ENCODE results near the gene ERC2.

ERC2 gene

GRCh38 chr3:55605443-55606236 lies 862.6 kb downstream of the ERC2 start:
- FAIRE-seq = no peak

- FAIRE-seq = no peak
Observed at GRCh38 chr3:55604846-55605245, 863.4 kb downstream of the ERC2 start.

GRCh38 chr3:55604402-55604801 lies 863.9 kb downstream of the ERC2 start:
- no peak for FAIRE-seq

DNA sequence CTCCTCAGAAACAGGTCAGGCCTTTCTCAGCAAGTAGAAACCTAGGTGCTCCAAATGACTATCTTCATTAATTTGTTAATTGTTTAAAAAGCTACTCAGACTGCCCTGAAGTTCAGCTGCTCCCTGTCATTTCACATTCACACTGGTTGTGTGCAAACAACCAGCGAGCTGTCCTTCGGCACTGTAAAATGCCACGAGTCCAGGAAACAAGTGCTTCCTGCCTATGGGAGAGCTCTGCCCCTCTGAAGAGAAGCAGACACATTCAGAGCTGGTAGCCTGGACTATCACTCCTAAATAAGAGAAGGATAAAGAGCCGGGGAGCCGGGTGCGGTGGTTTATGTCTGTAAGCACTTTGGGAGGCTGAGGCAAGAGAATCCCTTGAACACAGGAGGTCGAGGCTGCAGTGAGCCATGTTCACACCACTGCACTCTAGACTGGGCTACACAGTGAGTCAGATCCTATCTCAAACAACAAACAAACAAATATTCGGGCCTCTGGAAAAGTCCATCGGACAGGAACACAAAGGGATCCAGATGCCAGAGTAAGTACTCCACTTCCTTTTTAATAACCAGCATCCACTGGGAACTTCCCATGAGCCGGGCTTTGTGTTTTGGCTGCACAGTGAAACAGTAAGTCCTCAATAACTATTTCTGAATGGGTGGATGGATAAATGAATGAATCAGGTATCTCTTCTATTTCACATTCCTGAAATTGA lies 866.7 kb downstream of the ERC2 start:
- no peak for FAIRE-seq

DNA sequence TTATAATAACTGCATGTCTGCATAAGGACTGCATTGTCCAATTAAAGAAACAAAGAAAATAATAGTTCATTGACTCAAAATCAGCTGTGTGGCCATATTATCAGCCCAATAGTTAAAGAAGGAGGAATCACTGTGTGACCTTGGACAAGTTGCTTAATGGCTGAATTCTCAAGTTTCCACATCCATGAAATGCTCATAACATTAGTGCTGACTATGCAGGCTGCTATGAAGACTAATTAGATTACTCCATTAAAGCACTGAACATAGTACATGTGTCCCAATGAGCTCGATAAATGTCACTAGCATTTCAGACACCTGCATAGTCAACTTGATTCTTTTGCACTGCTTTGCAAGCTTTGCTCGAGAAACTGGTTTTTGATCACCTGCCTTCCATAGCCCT lies 870.0 kb downstream of the ERC2 start:
- no peak for FAIRE-seq

- no peak for FAIRE-seq
Observed at GRCh38 chr3:55597641-55598040, 870.6 kb downstream of the ERC2 start.

- no peak for FAIRE-seq
Observed at GRCh38 chr3:55596212-55596611, 872.1 kb downstream of the ERC2 start.

- FAIRE-seq = no peak
Observed at GRCh38 chr3:55595420-55595819, 872.8 kb downstream of the ERC2 start.

GRCh38 chr3:55592572-55592971 lies 875.7 kb downstream of the ERC2 start:
- no peak for FAIRE-seq

- no peak for FAIRE-seq
Observed at GRCh38 chr3:55591888-55592287, 876.4 kb downstream of the ERC2 start.

DNA sequence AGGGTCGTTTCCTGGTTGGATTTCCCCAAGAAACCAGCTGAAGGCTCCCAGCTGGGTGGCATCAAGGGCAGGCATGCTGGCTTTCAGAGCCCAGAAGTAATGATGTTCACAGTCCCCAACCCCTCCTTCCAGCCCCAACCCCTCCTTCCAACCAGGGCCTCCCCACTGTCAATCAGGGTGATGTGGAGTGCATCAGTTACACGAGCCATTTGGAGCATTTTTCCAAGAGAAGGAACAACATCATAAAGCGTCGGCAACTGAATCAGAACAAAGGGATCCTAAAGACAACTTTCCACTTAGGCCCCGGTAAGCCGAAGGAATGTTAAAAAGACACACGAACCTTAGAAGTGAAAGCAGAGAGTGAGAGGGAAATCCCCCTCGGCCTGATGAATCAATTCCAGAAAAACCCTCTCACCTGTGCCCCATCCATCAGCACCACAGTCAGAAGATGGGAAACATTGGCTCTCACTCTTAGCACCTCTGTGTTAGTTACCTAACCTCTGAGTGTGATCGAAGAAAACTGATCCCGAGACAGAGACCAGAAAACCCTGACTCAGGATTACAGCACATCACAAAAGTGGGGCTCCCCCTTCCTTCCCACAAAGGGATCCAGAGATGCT lies 880.0 kb downstream of the ERC2 start:
- FAIRE-seq = no peak

DNA sequence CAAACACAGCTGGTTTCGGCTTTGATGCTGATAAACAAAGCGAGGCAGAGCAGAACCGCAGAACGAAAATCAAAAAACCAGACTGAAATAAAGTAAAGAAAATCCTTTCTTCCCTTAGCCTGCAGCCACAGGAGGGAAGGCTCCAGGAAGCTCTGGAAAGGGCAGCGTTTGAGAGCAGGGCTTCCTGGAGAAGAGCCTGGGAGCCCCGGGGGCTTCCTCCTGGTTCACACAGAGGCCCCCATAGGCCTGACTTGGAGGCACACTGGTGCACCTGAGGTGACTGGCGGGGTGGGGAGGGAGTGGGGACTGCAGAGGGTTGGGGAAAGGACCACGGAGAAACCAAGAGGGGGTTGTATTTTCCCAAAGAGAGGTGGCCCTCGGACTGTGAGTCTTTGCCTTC lies 882.4 kb downstream of the ERC2 start:
- no peak for FAIRE-seq

DNA sequence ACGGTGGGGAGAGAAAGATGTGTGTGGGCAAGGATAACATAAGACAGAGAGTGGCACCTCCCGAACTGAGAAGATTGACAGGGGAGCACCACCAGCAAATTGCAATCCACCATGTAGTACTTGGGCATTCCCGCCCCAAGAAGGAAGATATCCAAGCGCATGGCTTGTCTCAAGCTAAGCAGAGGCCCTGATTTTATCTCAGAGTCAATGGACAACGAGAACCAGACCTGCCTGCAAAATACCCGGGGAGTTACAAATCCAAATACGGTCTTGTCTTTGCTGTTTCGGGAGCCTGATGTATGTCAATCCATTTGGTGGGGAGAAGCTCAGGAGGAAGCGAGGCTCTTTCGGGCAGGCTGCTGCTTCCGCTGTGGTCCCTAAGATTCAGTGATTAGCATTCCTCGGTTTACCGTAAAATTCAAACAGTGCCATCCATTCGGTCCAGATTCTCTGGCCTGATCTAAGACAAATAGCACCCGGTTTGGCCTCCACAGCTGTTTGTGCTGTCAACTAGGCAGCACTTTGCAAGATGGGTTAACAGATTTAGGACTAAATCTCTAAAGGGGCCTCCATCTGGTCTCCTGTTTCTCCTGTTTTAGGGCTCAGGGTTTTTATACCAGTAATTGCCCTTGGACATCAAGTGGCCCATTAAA lies 883.4 kb downstream of the ERC2 start:
- FAIRE-seq = no peak

DNA sequence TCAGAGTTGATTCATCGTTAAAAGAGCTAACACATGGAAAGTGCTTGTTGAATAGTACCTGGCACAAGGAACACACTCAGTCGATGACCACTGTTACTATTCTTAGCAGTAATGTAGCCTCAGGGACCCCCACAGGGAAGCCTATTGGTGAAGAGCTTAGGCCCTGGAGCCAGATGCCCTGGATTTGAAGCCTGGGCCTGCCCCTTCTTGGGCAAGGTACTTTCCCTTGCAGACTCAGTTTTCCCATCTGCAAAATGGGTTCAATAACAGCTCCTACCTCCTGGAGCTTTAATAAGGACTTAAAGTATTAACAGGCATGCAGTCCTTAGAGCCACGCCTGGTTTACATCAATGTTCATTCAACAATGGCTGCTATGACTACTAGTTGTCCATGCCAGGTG lies 884.2 kb downstream of the ERC2 start:
- FAIRE-seq = no peak

GRCh38 chr3:55583475-55583874 lies 884.8 kb downstream of the ERC2 start:
- FAIRE-seq = no peak

GRCh38 chr3:55579496-55579895 lies 888.8 kb downstream of the ERC2 start:
- no peak for FAIRE-seq

DNA sequence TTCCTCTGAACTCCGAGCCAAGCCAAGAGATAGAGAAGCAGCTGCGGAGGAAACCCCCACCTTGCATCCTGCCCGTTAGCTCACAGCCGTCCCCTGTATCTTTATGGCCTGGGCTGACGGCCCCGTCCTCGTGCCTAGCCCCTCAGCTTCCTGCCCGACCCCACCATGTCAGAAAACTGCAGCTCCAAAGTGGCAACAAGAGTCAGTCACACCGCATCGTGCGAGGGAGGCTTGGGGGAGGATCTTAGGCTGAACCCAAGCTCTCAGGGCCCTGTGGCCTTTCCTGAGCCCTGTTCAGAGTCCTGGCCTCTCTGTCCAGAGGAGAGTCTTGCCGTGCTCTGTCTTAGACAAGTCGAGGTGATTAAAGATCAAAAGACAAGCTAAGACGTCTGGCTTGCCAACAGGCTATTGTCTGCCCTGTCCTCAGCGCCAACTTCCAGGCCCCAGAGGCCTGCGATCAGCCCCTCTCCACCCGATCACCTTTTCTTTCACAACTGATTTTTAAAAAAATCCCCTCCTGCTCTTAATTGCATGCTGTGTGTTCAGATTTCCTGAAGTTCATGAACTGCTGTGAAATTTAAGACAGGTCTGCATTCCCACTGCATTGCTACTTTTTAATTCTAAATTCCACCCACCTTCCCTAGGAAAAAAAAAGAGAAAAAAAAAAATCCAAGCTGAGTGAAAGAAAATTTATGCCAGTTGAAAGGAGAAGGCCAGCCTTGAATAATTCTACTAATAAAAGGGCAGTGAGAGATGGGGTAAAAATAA lies 891.5 kb downstream of the ERC2 start:
- no peak for FAIRE-seq

DNA sequence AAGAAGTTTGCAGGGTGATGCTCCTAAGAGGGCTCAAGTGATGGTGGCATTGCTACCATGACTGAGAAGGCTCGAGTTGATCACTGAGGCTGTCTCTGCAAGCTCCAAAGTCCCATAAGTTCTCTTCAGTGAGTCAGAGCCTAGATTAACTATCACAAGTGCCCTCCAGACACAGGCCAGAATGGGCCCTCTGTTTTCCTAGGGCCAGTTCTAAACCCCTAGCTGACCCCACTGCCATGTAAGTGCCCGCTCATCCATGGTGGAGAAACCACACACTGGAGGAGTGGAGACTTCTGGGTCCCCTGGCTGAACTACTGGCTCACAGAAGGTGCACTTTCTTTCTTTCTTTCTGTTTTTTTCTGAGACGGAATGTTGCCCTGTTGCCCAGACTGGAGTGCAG lies 893.6 kb downstream of the ERC2 start:
- no peak for FAIRE-seq

DNA sequence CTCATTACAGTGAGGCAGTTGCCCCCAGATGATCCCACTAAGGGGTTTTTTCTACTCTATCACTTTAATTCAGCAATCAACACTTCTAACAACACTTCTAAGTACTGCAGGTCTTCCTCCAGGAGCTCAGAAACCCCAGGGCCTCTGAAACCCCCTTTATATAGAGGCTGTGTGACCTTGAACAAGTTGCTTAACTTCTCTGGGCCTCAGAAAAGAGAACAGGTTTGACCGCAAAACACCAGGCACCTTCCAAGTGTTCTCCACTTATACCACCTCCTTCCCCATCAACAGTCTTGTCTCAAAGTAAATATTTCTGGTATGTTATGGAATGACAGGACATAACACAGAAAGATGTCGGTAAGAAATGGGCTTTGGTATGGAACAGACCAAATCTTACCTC lies 895.5 kb downstream of the ERC2 start:
- no peak for FAIRE-seq

GRCh38 chr3:55571913-55572312 lies 896.4 kb downstream of the ERC2 start:
- no peak for FAIRE-seq

GRCh38 chr3:55571216-55571813 lies 897.0 kb downstream of the ERC2 start:
- no peak for FAIRE-seq

GRCh38 chr3:55570271-55570711 lies 898.0 kb downstream of the ERC2 start:
- FAIRE-seq = no peak

All from endometrium (tissue), 2 donors.